Astrocyte (in vitro differentiated cells and primary cell): ENCODE measurements around the gene COL6A1.

Source experiments
- CTCF ChIP-seq: IDR thresholded peaks from 2 replicates; pipeline ENCODE4 v1.5.1; 2011; ENCODE audit warnings: low read depth, mild to moderate bottlenecking, inconsistent platforms, low read length, moderate library complexity; ENCODE audit not compliant: insufficient read depth
- EZH2 ChIP-seq: IDR thresholded peaks from 2 replicates; pipeline ENCODE4 v1.6.1; 2012; ENCODE audit warnings: mild to moderate bottlenecking, low read length, inconsistent platforms; ENCODE audit not compliant: insufficient read depth

DNA sequence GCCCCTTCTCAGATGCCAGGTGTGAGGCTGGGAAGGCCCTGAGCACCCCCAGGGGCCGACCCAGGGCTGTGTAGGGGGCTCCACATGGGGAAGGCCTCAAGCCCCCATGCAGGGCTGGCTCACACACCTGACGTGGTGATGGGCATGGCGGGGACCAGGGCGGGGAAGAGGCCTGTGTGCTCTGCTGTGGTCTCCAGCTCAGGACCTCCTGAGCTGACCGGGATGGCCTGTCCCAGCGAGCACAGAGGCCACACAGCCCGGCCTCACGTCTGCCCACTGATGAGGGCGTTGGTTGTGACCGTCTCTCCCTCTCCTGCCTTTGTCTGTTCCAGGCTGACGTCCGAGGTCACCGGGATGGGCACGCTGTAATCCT, 40.2 kb upstream of the COL6A1 start:
- TF ChIP-seq CTCF: no peak
- TF ChIP-seq EZH2: no peak
